ENCODE measurements around the gene AK9.

Gene AK9

GRCh38 chr6:109510358-109510757, 180.6 kb downstream of the AK9 start:
- no peak for DNase-seq (ENCODE audit: low read depth)

- DNase-seq (ENCODE audit: low read depth): no peak
Measured at GRCh38 chr6:109508166-109508860, 182.7 kb downstream of the AK9 start.

GRCh38 chr6:109507490-109508072, 183.4 kb downstream of the AK9 start:
- no peak for DNase-seq (ENCODE audit: low read depth)

- no peak for DNase-seq (ENCODE audit: low read depth)
Measured at GRCh38 chr6:109506841-109507240, 184.2 kb downstream of the AK9 start.

- DNase-seq (ENCODE audit: low read depth): no peak
Measured at GRCh38 chr6:109506314-109506713, 184.7 kb downstream of the AK9 start.

GRCh38 chr6:109503327-109504224, 187.4 kb downstream of the AK9 start:
- no peak for DNase-seq (ENCODE audit: low read depth)

GRCh38 chr6:109498936-109499335, 192.1 kb downstream of the AK9 start:
- DNase-seq (ENCODE audit: low read depth): no peak

GRCh38 chr6:109498052-109498451, 192.9 kb downstream of the AK9 start:
- DNase-seq (ENCODE audit: low read depth): no peak

GRCh38 chr6:109496036-109496772, 194.8 kb downstream of the AK9 start:
- DNase-seq (ENCODE audit: low read depth): no peak

GRCh38 chr6:109493865-109494264, 197.1 kb downstream of the AK9 start:
- DNase-seq (ENCODE audit: low read depth): no peak

GRCh38 chr6:109491207-109491938, 199.6 kb downstream of the AK9 start:
- no peak for DNase-seq (ENCODE audit: low read depth)

- no peak for DNase-seq (ENCODE audit: low read depth)
Measured at GRCh38 chr6:109490713-109491112, 200.3 kb downstream of the AK9 start.

GRCh38 chr6:109488001-109488400, 203.0 kb downstream of the AK9 start:
- no peak for DNase-seq (ENCODE audit: low read depth)

GRCh38 chr6:109486068-109486467, 204.9 kb downstream of the AK9 start:
- DNase-seq (ENCODE audit: low read depth): no peak

- no peak for DNase-seq (ENCODE audit: low read depth)
Measured at GRCh38 chr6:109485266-109485935, 205.6 kb downstream of the AK9 start.

- no peak for DNase-seq (ENCODE audit: low read depth)
Measured at GRCh38 chr6:109484122-109484521, 206.9 kb downstream of the AK9 start.

- no peak for DNase-seq (ENCODE audit: low read depth)
Measured at GRCh38 chr6:109483735-109484057, 207.3 kb downstream of the AK9 start.

- DNase-seq (ENCODE audit: low read depth): peak; percentile 88
Measured at GRCh38 chr6:109482905-109483734, 207.9 kb downstream of the AK9 start, which contains the start of gene ZBTB24. TSS of gene ZBTB24 (minus strand) at chr6:109483219. CDS start at chr6:109482026, 1,193 bp downstream.

GRCh38 chr6:109480993-109481480, 210.0 kb downstream of the AK9 start:
- DNase-seq (ENCODE audit: low read depth): no peak

All from T-helper 22 cell (primary cell).